ENCODE results near the gene ANKRD42.

DNA sequence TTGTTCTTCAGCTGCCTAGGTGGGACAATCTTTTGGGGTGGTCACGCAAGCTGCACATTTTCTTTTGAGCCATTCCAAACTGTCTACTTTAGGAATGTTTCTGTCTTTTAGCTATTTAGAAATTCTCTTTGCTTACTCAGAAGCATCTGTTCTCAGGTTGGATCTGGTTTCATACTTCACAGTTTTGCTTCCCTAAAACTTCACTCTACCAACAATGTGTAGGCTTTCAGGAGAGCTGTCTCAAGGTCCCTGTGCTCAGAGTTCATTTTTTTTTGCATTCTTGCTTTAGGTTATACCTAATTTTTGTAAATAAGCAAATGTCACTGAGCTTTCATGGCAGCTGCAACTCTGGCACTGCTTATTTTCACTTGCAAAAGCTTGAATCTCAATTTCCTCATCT lies 55.9 kb downstream of the ANKRD42 start:
- TF ChIP-seq UBTF (IDR thresholded peaks at IDR 0.05; ENCODE audit: borderline replicate concordance in 1 of 2, low read depth in 2 of 2, low read length in 2 of 2) (no peak), EGR1 (conservative IDR thresholded peaks at IDR 0.05) (no peak), CTCF (IDR thresholded peaks at IDR 0.05 in 2 of 3, conservative IDR thresholded peaks at IDR 0.05 in 1 of 3; ENCODE audit: insufficient read depth in 2 of 3, low read depth in 1 of 3, low read length in 3 of 3) (no peak), PHB2 (IDR thresholded peaks at IDR 0.05; ENCODE audit: low read depth) (no peak)
